Measurements from ENCODE around the gene MITF.

GRCh38 chr3:69865925-69866679, 126.8 kb downstream of the MITF start:
- TF ChIP-seq CTCF (IDR thresholded peaks at IDR 0.05) (no peak), ZFX (IDR thresholded peaks at IDR 0.05; ENCODE audit: borderline replicate concordance) (no peak)
